C4-2B (cell line): ENCODE measurements around the gene RBFOX1.

ENCODE experiments used
- CTCF ChIP-seq: fragments of 450-650 bp; conservative IDR thresholded peaks from 2 replicates; pipeline ENCODE4 v1.5.1; 2017; ENCODE audit warnings: mild to moderate bottlenecking
- ZFX ChIP-seq: fragments of 450-650 bp; IDR thresholded peaks from 2 replicates; pipeline ENCODE4 v1.6.1; 2017

- TF ChIP-seq CTCF (no peak), ZFX (no peak)
These were observed 11.0 kb upstream of the RBFOX1 start for GRCh38 chr16:7321661-7322060.
